GM12878 (cell line): ENCODE results near the gene SHLD1. TPM values are rescaled to one million over a fixed set of nuclear protein-coding genes. Genes with fewer than 3 reads are reported as not detected.
A peak's percentile ranks its signal among the peaks of the same experiment; 100 is the strongest.

Source experiments
- ATAC-seq: fragments of 200-7000 bp; cut with Tn5 transposase; 3 replicates; pipeline ENCODE4 v1.9.1; 2020; ENCODE audit warnings: mild to moderate bottlenecking, moderate library complexity
- BruUV-seq: library from RNA; stranded (reverse); fragments of 400-500 nt; replicated peaks from 2 replicates; lab custom pipeline; 2021; lab: Mats Ljungman, UMichigan
- CTCF ChIA-PET: fragments of 300-600 bp; sonication (Branson Sonifier 250); formaldehyde crosslinking; extraction: SDS; loops from one replicate; lab custom pipeline; 2021; ENCODE audit warnings: inconsistent platforms; lab: Yijun Ruan, JAX
- POLR2A ChIA-PET: fragments of 350-600 bp; formaldehyde crosslinking; extraction: SDS; loops from one replicate; lab custom pipeline; 2021; ENCODE audit warnings: inconsistent platforms; lab: Charles Lee
- RAD21 ChIA-PET: fragments of 300-600 bp; sonication (Branson Sonifier 250); formaldehyde crosslinking; loops from one replicate; lab custom pipeline; 2023; ENCODE audit warnings: antibody characterized with exemption; ENCODE audit not compliant: unreplicated experiment; lab: Charles Lee
- SMC1A ChIA-PET: fragments of 300-600 bp; sonication (Branson Sonifier 250); formaldehyde crosslinking; loops from one replicate; lab custom pipeline; 2023; ENCODE audit not compliant: unreplicated experiment, uncharacterized antibody; lab: Charles Lee
- DNase-seq: peaks from one replicate; pipeline ENCODE4 v3.0.0-alpha.2; 2011; ENCODE audit warnings: low read depth, low spot score
- FAIRE-seq: peaks from 3 replicates; lab custom pipeline; 2011; peaks lifted over from hg19 to GRCh38; lab: Jason Lieb, UNC
- H2AFZ ChIP-seq: 2 replicates; pipeline ENCODE4 v1.6.0; 2011; ENCODE audit warnings: low read depth, low read length, control low read depth; ENCODE audit not compliant: control insufficient read depth
- H3K27ac ChIP-seq: 2 replicates; pipeline ENCODE4 v1.5.1; 2011; ENCODE audit warnings: control low read depth; ENCODE audit not compliant: control insufficient read depth, insufficient read depth
- H3K27me3 ChIP-seq, 2 experiments: replicated peaks in 1 of 2; 2 replicates each; pipeline versions ENCODE4 v1.6.0 to v1.6.1; 2011; ENCODE audit warnings: low read length in 1 of 2; ENCODE audit not compliant: control insufficient read depth in 2 of 2, insufficient read depth in 2 of 2
- H3K36me3 ChIP-seq, 2 experiments: 2 replicates each; pipeline ENCODE4 v1.5.1; 2011; ENCODE audit warnings: low read length in 1 of 2; ENCODE audit not compliant: control insufficient read depth in 2 of 2, insufficient read depth in 2 of 2
- H3K4me1 ChIP-seq: 2 replicates; pipeline ENCODE4 v1.6.1; 2011; ENCODE audit warnings: mild to moderate bottlenecking, low read length, moderate library complexity, mixed read lengths; ENCODE audit not compliant: control insufficient read depth, insufficient read depth
- H3K4me2 ChIP-seq: 2 replicates; pipeline ENCODE4 v1.6.0; 2011; ENCODE audit warnings: control low read depth; ENCODE audit not compliant: control insufficient read depth, insufficient read depth
- H3K4me3 ChIP-seq: fragments of 200-600 bp; sonication (generic); 2 replicates; pipeline ENCODE4 v1.5.1; 2016
- H3K79me2 ChIP-seq: 2 replicates; pipeline ENCODE4 v1.6.0; 2011; ENCODE audit warnings: low read length; ENCODE audit not compliant: control insufficient read depth, insufficient read depth
- H3K9ac ChIP-seq: 2 replicates; pipeline ENCODE4 v1.8.0; 2011; ENCODE audit warnings: low read length, control low read depth, mixed read lengths; ENCODE audit not compliant: control insufficient read depth, insufficient read depth
- H3K9me3 ChIP-seq: replicated peaks from 3 replicates; pipeline ENCODE4 v1.5.1; 2011; ENCODE audit warnings: mild to moderate bottlenecking, low read length; ENCODE audit not compliant: control insufficient read depth, insufficient read depth
- H4K20me1 ChIP-seq: 2 replicates; pipeline ENCODE4 v1.6.0; 2011; ENCODE audit not compliant: control insufficient read depth, insufficient read depth
- CBFB ChIP-seq: IDR thresholded peaks from 2 replicates; pipeline ENCODE4 v1.6.1; 2016; ENCODE audit warnings: antibody characterized with exemption, low read depth
- CEBPZ ChIP-seq: fragments of 150-350 bp; IDR thresholded peaks from 2 replicates; pipeline ENCODE4 v1.6.1; 2016; ENCODE audit warnings: low read depth, low read length
- CREM ChIP-seq: IDR thresholded peaks from 2 replicates; pipeline ENCODE4 v1.6.1; 2014; ENCODE audit warnings: antibody characterized with exemption, low read depth
- JUND ChIP-seq: IDR thresholded peaks from 2 replicates; pipeline ENCODE4 v1.6.1; 2012; ENCODE audit warnings: low read depth, mild to moderate bottlenecking, low read length, improper control_type of control experiment, moderate library complexity
- LARP7 ChIP-seq: fragments of 450-650 bp; IDR thresholded peaks from 2 replicates; pipeline ENCODE4 v1.6.1; 2017; ENCODE audit warnings: mild to moderate bottlenecking
- NFYB ChIP-seq: IDR thresholded peaks from 2 replicates; pipeline ENCODE4 v1.6.1; 2011; ENCODE audit warnings: low read depth, mild to moderate bottlenecking, low read length, improper control_type of control experiment, moderate library complexity; ENCODE audit not compliant: insufficient read depth
- PKNOX1 ChIP-seq: fragments of 450-650 bp; IDR thresholded peaks from 2 replicates; pipeline ENCODE4 v1.6.1; 2016; ENCODE audit warnings: mild to moderate bottlenecking
- RB1 ChIP-seq: fragments of 450-650 bp; formaldehyde crosslinking; IDR thresholded peaks from 2 replicates; pipeline ENCODE4 v1.6.1; 2017; ENCODE audit warnings: mild to moderate bottlenecking, borderline replicate concordance
- SKIL ChIP-seq: fragments of 450-650 bp; IDR thresholded peaks from 2 replicates; pipeline ENCODE4 v1.6.1; 2017; ENCODE audit warnings: mild to moderate bottlenecking, low read depth, inconsistent platforms; ENCODE audit not compliant: poor library complexity, severe bottlenecking
- TCF7 ChIP-seq: IDR thresholded peaks from 2 replicates; pipeline ENCODE4 v1.6.1; 2014; ENCODE audit warnings: antibody characterized with exemption, borderline replicate concordance
- WRNIP1 ChIP-seq: IDR thresholded peaks from 2 replicates; pipeline ENCODE4 v1.6.1; 2011; ENCODE audit warnings: low read depth, low read length, improper control_type of control experiment, borderline replicate concordance
- ZNF384 ChIP-seq: IDR thresholded peaks from 2 replicates; pipeline ENCODE4 v1.6.1; 2012; ENCODE audit warnings: low read depth, mild to moderate bottlenecking, low read length, improper control_type of control experiment, borderline replicate concordance
- WGBS: methylation state at CpG from one replicate; pipeline ENCODE4 v1.1.6; 2016; ENCODE audit warnings: low lambda C conversion rate; ENCODE audit not compliant: insufficient replicate concordance, insufficient coverage; ENCODE audit errors: missing lambda C conversion rate; 5-methylcytosine and 5-hydroxymethylcytosine counted together
- in situ Hi-C: fragments of 300-500 bp; cut with MboI; formaldehyde crosslinking; loops from 9 replicates; pipeline ENCODE4 v1.14.3; 2018; ENCODE audit warnings: mixed read lengths
- intact Hi-C: fragments of 100-400 bp; cut with micrococcal nuclease; formaldehyde crosslinking; loops from one replicate; pipeline ENCODE4 v1.14.2; 2022; ENCODE audit not compliant: unreplicated experiment
- polyA plus RNA-seq, 11 experiments: library from polyadenylated mRNA; depleted of rRNA in 4 of 11; unstranded in 6 of 11; stranded (reverse) in 5 of 11; fragments of >200 nt; fragmentation: Nextera tagmentation in 4 of 11; fragmentation: Illumina TruSeq in 1 of 11; extraction: Ambion mirVana in 4 of 11; extraction: Trizol in 1 of 11; gene quantifications; 1 replicate in 1 of 11; 2 replicates in 10 of 11; pipeline versions ENCODE4 v1.2.1 to v1.2.3, GENCODE V29; 2011 to 2016; ENCODE audit warnings: inconsistent platforms in 2 of 11, missing spikeins in 2 of 11, low read depth in 1 of 11
- total RNA-seq, 4 experiments: library from RNA; depleted of rRNA in 3 of 4; stranded (reverse); fragments of >200 nt in 3 of 4; fragmentation: Illumina TruSeq in 1 of 4; extraction: Trizol in 1 of 4; gene quantifications; 2 replicates each; pipeline versions ENCODE4 v1.2.1 to v1.2.3, GENCODE V29; 2013 to 2021
- TF ChIP-seq, protein P1 (sequence below): fragments of 450-650 bp; IDR thresholded peaks from 2 replicates; pipeline ENCODE4 v1.6.1; 2017; ENCODE audit warnings: antibody characterized with exemption, mild to moderate bottlenecking, moderate library complexity

Gene SHLD1
- total and polyA plus RNA-seq, 10 of the 15 experiments (the other 5 are each of a cell fraction or from before 2014, with no cell fraction given), result 10.8 to 70.9 (median 25.4) TPM

GRCh38 chr20:5848711-5849505, 98.7 kb downstream of the SHLD1 start:
- ChIA-PET SMC1A (interaction anchor here (1.6 kb wide), 1 partner anchor 51 kb away, joined by 4 read pairs; no protein-coding TSS in a partner anchor), CTCF (interaction anchor here (1.5 kb wide), 1 partner anchor 319 kb away, joined by 3 read pairs; no protein-coding TSS in a partner anchor), RAD21 (interaction anchor here (0.6 kb wide), 2 partner anchors 77 to 200 kb away, joined by 3 read pairs; no protein-coding TSS in a partner anchor), POLR2A (no interaction called here)
- H3K27me3 ChIP-seq, result no peaks in the 10 kb centered on the region
- no TSS peak for BruUV-seq
- no peak overlapping the region for H3K4me2 ChIP-seq
- ATAC-seq, result peak; percentile 61
- no peaks in the 10 kb centered on the region for H3K79me2 ChIP-seq
- H3K4me1 ChIP-seq, result peaks cover 16% of the 10 kb centered on the region
- no peak overlapping the region for H3K9ac ChIP-seq
- H3K27ac ChIP-seq, result no peak overlapping the region
- FAIRE-seq, result no peak
- intact Hi-C loops (no loop called here), in situ Hi-C loops (no loop called here)
- no peaks in the 10 kb centered on the region for H3K36me3 ChIP-seq
- DNase-seq, result peak; percentile 24
- WGBS, result 93% methylated on average over 11 of the region's 11 CpGs
- H2AFZ ChIP-seq, result no peak overlapping the region
- no peak overlapping the region for H3K4me3 ChIP-seq
- H4K20me1 ChIP-seq, result no peaks in the 10 kb centered on the region
- no peaks in the 10 kb centered on the region for H3K9me3 ChIP-seq
- TF ChIP-seq CREM, result no peak
- TF ChIP-seq, protein P1, sequence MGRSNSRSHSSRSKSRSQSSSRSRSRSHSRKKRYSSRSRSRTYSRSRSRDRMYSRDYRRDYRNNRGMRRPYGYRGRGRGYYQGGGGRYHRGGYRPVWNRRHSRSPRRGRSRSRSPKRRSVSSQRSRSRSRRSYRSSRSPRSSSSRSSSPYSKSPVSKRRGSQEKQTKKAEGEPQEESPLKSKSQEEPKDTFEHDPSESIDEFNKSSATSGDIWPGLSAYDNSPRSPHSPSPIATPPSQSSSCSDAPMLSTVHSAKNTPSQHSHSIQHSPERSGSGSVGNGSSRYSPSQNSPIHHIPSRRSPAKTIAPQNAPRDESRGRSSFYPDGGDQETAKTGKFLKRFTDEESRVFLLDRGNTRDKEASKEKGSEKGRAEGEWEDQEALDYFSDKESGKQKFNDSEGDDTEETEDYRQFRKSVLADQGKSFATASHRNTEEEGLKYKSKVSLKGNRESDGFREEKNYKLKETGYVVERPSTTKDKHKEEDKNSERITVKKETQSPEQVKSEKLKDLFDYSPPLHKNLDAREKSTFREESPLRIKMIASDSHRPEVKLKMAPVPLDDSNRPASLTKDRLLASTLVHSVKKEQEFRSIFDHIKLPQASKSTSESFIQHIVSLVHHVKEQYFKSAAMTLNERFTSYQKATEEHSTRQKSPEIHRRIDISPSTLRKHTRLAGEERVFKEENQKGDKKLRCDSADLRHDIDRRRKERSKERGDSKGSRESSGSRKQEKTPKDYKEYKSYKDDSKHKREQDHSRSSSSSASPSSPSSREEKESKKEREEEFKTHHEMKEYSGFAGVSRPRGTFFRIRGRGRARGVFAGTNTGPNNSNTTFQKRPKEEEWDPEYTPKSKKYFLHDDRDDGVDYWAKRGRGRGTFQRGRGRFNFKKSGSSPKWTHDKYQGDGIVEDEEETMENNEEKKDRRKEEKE, result no peak
- no peak for TF ChIP-seq RB1
- TF ChIP-seq TCF7, result peak; percentile 59; the same call in 1 of the 2 replicates
- no peak for TF ChIP-seq NFYB
- no peak for TF ChIP-seq WRNIP1
- TF ChIP-seq CBFB, result no peak
- TF ChIP-seq LARP7, result no peak
- peak; percentile 32; the same call in 1 of the 2 replicates for TF ChIP-seq PKNOX1
- no peak for TF ChIP-seq CEBPZ
- no peak for TF ChIP-seq JUND
- no peak for TF ChIP-seq ZNF384
- peak; percentile 62 for TF ChIP-seq SKIL
